NCI-H446 (cell line): Measurements from ENCODE around the gene MPZL2.
"Not testable (repeated sequence)": the region's sequence is repeated elsewhere in the genome, so short reads cannot be mapped to it uniquely, and the experiment has no call there.

ENCODE experiments used
- DNase-seq, 2 experiments: peaks; one replicate each; lab custom pipeline; 2025; lab: John Stamatoyannopoulos, UW

MPZL2 gene

DNA sequence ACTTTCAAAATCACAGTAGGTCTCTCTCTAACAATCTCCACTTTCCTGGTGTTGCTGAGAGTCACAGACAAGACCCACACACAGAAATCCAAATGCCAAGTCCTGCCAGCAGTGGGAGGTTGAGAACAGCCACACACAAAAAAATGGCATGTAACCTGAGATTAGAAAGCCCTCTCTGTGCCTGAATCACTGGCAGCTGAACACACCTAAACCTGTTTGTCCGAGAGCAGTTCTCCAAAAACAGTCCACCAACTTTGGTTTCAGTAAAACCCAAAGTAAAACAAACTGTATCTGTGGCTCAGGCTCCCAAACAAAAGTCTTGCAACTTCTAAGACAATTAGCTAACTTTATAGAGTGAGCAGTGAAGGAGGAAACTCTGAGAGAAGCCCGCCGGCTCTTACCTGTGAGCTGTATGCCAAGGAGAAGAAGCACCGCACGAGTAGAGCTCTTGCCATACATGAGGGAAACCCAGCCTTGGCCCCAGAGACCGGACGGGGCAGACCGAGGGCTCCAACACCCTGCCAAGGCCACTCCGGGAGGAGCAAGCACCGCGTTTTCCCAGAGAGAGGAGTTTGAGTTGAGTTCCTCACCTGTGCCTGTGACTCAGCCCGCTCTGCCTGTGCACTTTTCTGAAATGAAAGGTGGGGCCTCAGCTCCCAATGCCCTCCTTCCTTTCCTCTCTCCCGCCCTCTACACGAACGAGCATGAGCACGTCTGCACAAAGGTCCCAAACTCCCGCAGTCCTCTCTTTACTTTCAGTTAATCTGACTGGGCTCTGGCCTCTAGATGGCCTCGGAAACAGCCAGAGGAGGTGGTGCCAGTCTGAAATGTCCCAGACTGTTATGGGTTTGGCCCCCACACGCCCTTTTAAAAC lies at the start of gene MPZL2:
MPZL2 (minus strand) TSS at position 603 of the 874 bp plus-strand sequence; CDS start at position 459, 144 bp downstream.
- no peak for DNase-seq

DNA sequence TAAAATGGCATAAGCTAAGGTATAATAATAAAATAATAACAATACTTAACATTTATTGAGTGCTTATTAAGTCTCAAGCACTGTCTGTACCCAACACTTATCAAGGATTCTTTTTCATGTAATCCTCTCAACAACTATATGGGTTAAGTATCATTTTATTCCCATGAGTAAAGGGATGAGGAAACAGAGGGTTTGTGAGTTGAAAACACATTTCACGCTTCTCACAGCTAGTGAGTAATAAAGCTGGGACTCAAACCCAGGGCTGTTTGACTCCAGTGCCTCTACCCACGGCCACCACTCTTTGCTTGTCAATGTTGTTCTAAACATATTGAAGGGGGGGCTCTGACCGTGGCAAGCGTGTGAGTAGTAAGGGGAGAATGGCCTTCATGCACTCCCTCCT lies 49.1 kb upstream of the MPZL2 start:
- no peak for DNase-seq

DNA sequence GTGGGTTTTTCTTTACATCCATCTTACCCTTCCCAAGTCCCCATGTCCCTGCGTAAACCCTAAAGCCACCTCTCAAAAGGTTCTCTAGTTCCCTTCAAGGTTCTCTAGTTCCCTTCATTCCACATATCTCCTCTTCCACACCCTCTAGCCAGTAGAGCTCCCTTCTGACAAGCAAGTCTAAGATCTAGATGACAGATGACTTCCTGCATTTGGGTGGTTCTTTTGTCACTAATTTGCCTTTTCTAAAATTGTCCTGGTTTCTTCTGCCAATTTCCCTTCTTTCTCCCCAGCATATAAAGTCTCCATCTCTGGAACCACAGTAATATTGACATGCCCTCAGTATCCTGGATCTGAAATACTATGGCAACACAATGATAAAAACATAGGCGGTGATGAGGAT lies 48.2 kb upstream of the MPZL2 start:
- no peak for DNase-seq

DNA sequence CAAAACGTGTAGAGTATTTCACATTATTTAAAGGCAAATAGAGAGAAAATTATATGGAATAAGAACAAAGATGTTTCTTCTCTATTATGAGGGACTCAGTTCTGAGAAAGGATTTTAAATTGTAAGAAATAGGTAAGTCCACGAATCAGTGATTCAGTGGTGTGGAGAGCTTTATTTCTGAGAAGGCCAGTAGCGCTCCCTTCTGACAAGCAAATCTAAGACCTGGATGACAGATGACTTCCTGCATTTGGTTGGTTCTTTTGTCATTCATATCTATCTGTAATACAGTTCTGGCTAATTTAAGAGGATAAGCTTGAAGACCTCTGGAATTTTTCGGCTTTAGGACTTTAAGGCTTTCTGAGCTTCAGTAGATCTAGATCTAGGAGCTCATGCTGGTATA lies 47.4 kb upstream of the MPZL2 start:
- DNase-seq: no peak

DNA sequence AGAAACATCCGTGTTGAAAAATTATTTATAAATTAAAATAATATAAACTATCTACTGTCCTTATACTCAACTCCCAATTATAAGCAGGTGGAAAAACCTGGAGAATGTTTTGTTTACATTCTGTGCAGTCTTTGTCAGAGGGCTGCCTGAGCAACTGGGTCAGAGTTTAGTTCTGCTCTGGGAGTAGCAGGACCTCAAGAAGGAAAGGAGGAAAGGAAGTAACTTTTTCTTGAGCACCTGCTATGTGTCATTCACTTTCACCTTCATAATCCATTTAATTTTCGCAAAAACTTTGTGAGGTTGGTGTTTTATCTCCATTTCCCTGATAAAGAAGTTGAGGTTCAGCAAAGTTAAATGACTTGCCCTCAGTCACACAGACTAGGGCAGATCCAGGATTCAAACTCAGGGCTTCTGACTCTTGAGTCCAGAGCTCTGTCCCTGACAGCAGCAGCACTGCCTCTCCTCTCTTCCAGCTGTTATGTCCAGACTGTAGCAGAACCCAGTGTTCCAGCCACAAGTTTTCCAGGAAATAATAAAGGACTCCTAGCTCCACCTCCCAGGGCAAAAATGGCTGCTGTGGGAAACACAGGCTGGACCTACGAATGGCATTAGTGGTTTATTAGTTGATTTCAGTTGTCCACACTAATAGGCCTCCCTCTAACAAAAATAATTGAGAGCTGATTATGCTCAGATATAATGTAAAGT lies 46.8 kb upstream of the MPZL2 start:
- no peak for DNase-seq

DNA sequence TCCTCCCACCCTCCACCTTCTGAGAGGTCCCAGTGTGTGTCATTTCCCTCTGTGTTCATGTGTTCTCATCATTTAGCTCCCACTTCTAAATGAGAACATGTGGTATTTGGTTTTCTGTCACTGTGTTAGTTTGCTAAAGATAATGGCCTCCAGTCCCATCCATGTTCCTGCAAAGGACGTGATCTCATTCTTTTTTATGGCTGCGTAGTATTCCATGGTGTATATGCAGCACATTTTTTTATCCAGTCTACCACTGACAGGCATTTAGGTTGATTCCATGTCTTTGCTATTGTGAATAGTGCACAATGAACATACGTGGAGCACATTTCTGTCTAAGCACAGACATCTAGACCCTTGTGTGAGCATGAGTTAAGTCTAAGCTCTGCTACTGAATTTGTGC lies 46.2 kb upstream of the MPZL2 start:
- DNase-seq: no peak

DNA sequence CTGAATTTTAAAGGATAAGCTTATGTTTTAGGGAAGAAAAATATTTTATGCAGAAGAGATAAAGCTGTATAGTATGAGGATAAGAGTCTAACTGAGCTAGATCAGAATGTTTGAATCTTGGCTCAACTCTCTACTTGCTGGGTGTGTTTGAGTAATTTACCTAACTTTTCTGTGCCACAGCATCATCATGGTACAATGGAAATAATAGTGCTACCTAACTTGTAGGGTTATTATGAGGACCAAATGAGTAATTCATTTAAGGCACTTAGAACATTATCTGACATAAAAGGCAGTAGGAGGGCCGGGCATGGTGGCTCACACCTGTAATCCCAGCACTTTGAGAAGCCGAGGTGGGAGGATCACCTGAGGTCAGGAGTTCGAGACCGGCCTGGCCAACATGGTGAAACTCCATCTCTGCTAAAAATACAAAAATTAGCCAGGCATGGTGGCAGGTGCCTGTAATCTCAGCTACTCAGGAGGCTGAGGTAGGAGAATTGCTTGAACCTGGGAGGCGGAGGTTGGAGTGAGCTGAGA lies 45.0 kb upstream of the MPZL2 start:
- DNase-seq: not testable (repeated sequence)

DNA sequence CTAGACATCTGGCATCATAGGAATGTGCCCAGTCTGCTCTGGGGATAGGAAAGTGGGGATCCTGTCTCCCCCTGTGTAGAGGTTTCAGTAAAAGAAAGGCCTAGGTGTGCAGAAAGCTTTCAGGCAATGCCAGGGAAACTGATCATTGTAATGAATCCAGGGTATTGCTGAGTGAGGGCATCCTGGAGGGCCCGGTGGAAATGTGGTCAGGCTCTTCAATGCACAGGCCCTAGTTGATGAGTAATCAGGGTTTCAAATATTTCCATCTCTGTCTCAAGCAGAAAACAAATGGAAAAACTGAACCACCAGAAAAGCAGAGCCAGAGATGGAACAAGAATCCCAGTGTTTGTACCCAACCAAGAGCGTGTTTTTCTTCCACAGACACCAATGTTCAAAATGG lies 42.5 kb upstream of the MPZL2 start:
- no peak for DNase-seq

DNA sequence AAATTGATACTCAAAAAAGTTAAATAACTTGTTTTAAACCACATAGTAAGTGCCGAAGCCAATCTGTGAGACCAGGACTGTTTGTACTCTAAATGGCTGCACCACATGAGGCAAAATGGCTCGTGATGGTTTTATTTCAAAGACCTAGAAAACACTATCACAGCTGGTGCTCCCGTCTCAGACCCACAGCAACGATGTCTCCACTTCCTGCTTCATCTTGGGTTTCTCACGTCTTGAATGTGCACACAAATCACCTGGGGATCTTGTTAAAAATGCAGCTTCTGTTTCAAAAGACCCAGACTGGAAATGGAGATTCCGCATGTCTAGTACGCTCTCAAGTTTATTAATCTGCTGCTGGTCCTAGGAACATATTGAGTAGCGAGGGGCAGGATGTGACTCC lies 41.6 kb upstream of the MPZL2 start:
- DNase-seq: no peak

DNA sequence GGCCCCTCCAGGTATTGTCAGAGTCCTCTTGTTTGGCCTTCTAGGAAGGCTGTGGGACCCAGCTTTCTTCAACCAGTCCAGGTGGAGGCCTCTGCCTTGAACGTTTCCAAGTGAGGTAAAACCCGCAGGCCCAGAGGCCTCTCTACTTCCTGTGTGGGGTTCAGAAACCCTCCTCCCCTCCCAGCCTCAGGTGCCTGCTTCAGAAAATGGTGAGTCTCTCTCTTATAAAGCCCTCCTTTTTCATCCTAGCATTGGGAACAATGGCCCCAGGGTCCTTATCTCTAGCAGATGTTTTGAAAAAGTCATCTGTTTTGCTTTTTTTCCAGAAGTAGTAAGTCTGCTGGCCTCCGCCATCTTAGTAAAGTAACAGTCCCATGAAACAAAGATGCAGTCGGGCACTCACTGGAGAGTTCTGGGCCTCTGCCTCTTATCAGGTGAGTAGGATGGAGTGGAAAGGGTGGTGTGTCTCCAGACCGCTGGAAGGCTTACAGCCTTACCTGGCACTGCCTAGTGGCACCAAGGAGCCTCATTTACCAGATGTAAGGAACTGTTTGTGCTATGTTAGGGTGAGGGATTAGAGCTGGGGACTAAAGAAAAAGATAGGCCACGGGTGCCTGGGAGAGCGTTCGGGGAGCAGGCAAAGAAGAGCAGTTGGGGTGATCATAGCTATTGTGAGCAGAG lies 40.6 kb upstream of the MPZL2 start, which contains the start of gene CD3E:
CD3E (plus strand) TSS at position 163 of the 681 bp plus-strand sequence; CDS start at position 386, 223 bp downstream.
- no peak for DNase-seq

DNA sequence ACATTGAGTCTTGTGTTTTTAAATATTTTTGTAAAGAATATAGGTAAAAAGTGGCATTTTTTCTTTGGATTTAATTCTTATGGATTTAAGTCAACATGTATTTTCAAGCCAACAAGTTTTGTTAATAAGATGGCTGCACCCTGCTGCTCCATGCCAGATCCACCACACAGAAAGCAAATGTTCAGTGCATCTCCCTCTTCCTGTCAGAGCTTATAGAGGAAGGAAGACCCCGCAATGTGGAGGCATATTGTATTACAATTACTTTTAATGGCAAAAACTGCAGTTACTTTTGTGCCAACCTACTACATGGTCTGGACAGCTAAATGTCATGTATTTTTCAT lies 40.1 kb upstream of the MPZL2 start:
- no peak for DNase-seq

DNA sequence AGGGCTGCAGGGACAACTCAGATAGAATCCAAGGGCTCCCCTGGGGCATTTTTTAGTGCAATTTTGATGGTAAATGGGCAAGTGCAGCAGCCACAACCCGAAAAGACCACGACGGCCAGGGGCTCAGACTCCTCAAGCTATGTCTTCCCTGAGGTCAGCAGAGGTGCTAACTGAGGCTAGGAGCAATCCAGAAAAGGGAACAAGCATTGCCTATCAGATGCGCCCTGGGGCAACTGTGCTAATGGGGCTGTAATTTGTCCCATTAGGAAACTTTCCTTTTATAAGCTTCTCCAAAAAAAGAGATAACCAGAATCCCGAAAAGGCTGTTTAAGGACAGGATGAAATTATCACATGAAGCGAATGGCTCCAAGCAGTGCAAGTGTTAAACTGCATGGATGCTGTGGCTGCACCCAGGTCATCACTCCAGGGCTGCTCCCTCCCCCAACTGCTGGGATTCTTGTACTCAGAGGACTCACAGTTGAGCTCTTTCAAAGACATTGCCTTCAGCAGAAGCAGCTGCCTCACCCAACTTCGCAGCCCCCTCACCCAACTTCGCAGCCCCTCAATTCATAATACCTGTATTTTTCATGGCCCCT lies 37.6 kb upstream of the MPZL2 start:
- DNase-seq: no peak

DNA sequence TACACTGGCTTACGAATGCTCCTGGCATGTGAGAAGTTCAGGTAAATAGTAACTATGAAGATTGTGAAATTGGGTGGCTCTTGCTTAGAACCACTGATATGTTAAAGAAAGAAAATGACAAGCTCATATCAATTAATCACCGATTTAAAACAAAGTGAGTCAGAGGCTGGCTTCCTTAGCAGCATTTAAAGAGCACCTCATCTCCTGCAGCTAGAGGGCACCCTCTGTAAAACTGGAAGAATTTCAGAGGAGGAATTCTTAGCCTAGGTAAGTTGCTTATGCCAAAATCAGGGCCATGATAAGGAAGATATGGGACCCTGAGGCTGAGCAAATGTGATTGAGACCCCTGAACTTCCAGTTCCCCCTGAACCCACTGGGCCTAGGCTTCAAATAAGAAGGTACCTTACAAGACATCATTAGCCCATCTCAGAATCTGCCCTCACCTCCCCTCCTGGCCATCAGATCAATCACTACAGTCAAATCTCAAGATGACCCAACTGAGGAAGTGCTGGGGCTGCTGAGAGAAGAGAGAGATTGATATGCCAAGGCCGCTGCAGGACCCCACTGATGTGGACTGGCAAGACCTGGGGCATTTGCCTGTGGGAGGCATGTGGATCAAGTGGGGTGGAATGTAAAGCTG lies 31.8 kb upstream of the MPZL2 start:
- DNase-seq: no peak

DNA sequence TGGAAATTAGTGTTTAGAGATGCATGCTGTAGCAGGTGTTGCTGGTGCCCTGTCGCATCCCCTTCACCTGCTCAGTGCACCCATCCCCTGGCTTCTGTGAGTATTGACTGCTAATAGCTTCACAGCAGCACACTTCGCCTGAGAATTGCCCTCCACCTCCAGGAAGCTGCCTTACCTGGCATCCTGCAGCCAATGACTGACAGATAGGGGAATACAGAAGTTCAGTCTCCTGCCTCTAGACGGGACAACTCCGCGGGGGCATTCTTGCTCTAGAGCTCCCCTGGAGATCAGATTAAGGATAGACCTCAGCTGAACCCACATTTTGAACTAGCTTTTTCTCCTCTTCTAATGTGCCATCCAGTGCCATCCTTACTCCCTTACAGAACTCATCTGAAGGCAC lies 31.1 kb upstream of the MPZL2 start:
- DNase-seq: no peak

DNA sequence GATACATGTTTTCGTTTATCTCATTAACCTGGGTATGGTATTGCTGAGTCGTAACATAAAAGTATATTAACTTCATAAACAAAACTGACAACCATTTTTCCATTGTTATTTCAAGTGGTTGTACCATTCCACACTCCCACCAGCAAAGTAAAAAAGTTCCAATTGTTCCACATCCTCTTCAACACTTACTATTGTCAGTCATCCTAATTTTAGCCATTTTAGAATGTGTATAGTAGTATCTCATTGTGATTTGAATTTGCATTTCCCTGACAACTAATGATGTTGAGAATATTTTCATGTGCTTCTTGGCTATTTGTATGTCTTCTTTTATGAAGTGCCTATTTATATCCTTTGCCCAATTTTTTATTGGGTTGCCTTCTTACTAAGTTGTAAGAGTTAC lies 30.0 kb upstream of the MPZL2 start:
- no peak for DNase-seq

DNA sequence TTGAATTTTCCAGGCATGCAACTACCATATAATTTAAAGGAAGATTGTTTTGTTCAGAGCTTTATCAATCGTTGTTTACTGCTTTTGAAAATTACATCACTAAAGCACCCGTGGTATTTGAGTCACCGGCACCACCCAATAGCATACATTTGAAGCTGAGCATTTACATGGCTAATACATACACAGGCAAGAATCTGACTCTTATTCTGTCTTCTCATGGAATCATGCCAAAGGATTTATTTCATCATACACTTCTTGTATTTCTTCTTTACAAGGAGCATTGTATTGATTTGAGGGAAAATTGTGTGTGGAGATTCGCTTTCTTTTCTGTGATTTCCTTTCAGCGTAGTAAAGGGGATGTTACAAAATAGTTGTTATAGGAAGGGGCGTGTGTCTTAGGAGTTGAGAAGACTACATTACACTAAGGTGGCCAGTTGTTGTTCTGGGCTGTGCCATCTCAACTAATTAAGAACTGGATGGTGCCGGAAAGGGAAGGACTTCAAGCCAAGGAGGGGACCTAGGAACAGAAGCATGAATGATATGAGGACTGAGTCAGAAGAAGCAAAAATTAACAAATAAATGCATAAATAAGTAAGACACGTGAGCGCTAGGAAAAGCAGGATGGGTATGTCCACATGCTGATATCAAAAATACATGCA lies 27.5 kb upstream of the MPZL2 start:
- DNase-seq: no peak

DNA sequence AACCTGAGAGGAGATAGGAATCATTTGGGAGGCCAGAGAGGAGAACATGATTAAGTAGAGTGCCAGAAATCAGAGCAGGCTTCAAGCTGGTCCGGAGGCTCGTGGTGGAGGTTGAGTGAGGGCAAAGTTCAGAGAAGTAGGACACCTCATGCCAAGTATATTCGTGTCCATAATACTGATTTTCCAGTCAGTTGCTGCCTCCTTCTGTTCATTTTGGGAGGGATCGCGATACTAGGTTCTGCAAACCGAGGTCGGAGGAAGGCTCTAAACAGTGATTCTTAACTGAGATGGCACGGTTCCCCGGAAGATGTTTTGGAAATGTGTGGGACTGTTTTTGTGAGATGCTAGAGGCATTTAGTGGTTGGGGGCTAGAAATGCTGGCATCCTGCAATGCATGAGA lies 26.8 kb upstream of the MPZL2 start:
- DNase-seq: no peak

DNA sequence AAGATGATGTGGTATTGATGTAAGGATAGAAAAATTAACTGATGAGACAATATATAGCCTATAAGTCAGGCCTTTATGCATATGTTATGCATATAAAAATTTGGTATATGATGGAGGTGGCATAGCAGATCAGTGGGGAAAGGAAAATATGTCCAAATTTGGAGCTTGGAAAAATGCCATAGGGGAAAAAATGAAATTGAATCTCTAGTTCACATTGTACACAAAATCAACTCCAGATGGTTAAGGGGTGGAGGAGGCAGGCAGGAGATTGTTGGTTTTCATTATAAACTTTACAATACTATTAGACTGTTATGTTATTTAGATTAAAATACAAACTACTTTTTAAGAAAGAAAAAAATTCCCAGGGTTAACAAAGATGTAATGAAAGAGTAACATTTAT lies 25.3 kb upstream of the MPZL2 start:
- DNase-seq: no peak

DNA sequence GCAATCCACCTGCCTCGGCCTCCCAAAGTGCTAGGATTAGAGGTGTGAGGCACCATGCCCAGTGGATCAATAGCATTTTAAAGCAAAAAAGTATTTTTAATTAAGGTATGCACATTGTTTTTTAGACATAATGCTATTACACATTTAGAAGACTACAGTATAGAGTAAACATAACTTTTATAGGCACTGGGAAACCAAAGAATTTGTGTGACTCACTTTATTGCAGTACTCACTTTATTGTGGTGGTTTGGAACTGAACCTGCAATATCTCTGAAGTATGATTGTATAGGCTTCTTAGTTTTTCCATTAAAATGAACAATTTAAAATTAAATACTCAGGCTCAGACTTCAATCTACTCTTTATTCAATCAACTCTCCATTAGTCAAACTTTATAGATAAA lies 22.9 kb upstream of the MPZL2 start:
- no peak for DNase-seq

DNA sequence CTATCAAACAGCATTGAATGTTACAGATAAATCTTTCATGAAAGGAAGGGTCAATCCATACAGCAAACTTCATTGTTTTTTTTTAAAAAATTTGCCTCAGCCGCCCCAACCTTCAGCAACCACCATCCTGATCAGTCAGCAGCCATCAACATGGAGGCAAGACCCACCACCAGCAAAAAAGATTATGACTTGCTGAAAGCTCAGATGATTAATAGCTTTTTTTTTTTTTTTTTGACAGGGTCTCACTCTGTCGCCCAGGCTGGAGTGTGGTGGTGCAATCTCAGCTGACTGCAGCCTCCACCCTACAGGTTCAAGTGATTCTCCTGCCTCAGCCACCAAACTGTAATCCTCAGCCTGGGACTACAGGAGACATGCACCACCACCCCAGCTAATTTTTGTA lies 22.4 kb upstream of the MPZL2 start:
- no peak for DNase-seq

DNA sequence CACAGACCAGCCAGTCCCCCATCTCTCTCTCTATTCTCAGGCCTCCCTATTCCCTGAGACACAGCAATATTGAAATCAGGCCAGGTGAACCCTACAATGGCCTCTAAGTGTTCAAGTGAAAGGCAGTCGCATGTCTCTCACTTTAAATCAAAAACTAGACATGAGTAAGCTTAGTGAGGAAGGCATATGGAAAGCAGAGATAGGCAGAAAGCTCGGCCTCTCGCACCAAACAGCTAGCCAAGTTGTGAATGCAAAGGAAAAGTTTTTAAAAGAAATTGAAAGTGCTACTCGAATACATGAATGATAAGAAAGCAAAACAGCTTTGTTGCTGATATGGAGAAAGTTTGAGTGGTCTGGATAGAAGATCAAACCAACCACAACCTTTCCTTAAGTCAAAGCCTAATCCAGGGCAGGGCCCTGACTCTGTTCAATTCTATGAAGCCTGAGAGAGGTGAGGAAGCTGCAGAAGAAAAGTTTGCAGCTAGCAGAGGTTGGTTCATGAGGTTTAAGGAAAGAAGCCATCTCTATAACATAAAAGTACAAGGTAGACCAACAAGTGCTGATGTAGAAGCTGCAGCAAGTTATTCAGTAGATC lies 19.8 kb upstream of the MPZL2 start:
- DNase-seq: no peak
